GM12875 (cell line): ENCODE results near the gene HOXA13.

ENCODE experiments used
- H3K4me3 ChIP-seq: one replicate; pipeline ENCODE4 v1.5.1; 2011; ENCODE audit warnings: low read depth, low read length, control low read depth
- CTCF ChIP-seq: IDR thresholded peaks from 2 replicates; pipeline ENCODE4 v1.5.1; 2011; ENCODE audit warnings: low read depth, mild to moderate bottlenecking, control low read depth, inconsistent platforms, low read length, moderate library complexity, borderline replicate concordance; ENCODE audit not compliant: insufficient read depth

Gene HOXA13

GRCh38 chr7:27162561-27163287, 37.2 kb downstream of the HOXA13 start:
- TF ChIP-seq CTCF: no peak
- no peak overlapping the region for H3K4me3 ChIP-seq

GRCh38 chr7:27161721-27162560, 38.0 kb downstream of the HOXA13 start:
- no peak for TF ChIP-seq CTCF
- H3K4me3 ChIP-seq: no peak overlapping the region

GRCh38 chr7:27161214-27161720, 38.6 kb downstream of the HOXA13 start:
- no peak overlapping the region for H3K4me3 ChIP-seq
- TF ChIP-seq CTCF: no peak

GRCh38 chr7:27160546-27161213, 39.2 kb downstream of the HOXA13 start:
- H3K4me3 ChIP-seq: peak overlapping the region; percentile 65
- TF ChIP-seq CTCF: peak; percentile 98

GRCh38 chr7:27160145-27160545, 39.7 kb downstream of the HOXA13 start:
- peak overlapping the region; percentile 65 for H3K4me3 ChIP-seq
- TF ChIP-seq CTCF: no peak

- TF ChIP-seq CTCF: no peak
- no peak overlapping the region for H3K4me3 ChIP-seq
Observed at GRCh38 chr7:27159266-27160144, 40.4 kb downstream of the HOXA13 start.
